NK-92 treated with Interleukin-12 subunit alpha and Interleukin-12 subunit beta, amount 100 ng/mL, for 24 hours (cell line): ENCODE results near the gene FOXC2.

Experiments
- DNase-seq: peaks from one replicate; lab custom pipeline; 2025; lab: John Stamatoyannopoulos, UW

FOXC2 gene

GRCh38 chr16:86566601-86566965 is at the start of gene FOXC2:
Gene FOXC2, plus strand, starts transcription at chr16:86566829. Its CDS starts 507 bp downstream, at chr16:86567336.
- DNase-seq: no peak

GRCh38 chr16:86517033-86517432 is 49.6 kb upstream of the FOXC2 start:
- DNase-seq: no peak

GRCh38 chr16:86517652-86518258 is 48.9 kb upstream of the FOXC2 start:
- no peak for DNase-seq

GRCh38 chr16:86519007-86519648 is 47.5 kb upstream of the FOXC2 start:
- DNase-seq: no peak

GRCh38 chr16:86519649-86520316 is 46.8 kb upstream of the FOXC2 start:
- DNase-seq: no peak

- no peak for DNase-seq
Measured at GRCh38 chr16:86520317-86521210, 46.1 kb upstream of the FOXC2 start.

- no peak for DNase-seq
Measured at GRCh38 chr16:86521236-86522197, 45.1 kb upstream of the FOXC2 start.

GRCh38 chr16:86522634-86523033 is 44.0 kb upstream of the FOXC2 start:
- no peak for DNase-seq

- DNase-seq: no peak
Measured at GRCh38 chr16:86523166-86523740, 43.4 kb upstream of the FOXC2 start.

GRCh38 chr16:86524029-86524428 is 42.6 kb upstream of the FOXC2 start:
- DNase-seq: no peak

- DNase-seq: no peak
Measured at GRCh38 chr16:86525696-86526095, 40.9 kb upstream of the FOXC2 start.

GRCh38 chr16:86527366-86527765 is 39.3 kb upstream of the FOXC2 start:
- no peak for DNase-seq

GRCh38 chr16:86528061-86528929 is 38.3 kb upstream of the FOXC2 start:
- no peak for DNase-seq

- no peak for DNase-seq
Measured at GRCh38 chr16:86529160-86529559, 37.5 kb upstream of the FOXC2 start.

- DNase-seq: no peak
Measured at GRCh38 chr16:86530251-86531190, 36.1 kb upstream of the FOXC2 start.

GRCh38 chr16:86531191-86531545 is 35.5 kb upstream of the FOXC2 start:
- no peak for DNase-seq

GRCh38 chr16:86531641-86532525 is 34.7 kb upstream of the FOXC2 start:
- DNase-seq: no peak

GRCh38 chr16:86532526-86532815 is 34.2 kb upstream of the FOXC2 start:
- no peak for DNase-seq
